C4-2B (cell line): ENCODE data around the gene PLCL2.

Source experiments
- H3K27ac ChIP-seq: fragments of 450-650 bp; 2 replicates; pipeline ENCODE4 v1.5.1; 2017
- ZFX ChIP-seq: fragments of 450-650 bp; IDR thresholded peaks from 2 replicates; pipeline ENCODE4 v1.6.1; 2017
- TF ChIP-seq, protein P1 (sequence below): fragments of 450-650 bp; conservative IDR thresholded peaks from 2 replicates; pipeline ENCODE4 v1.5.1; 2017; ENCODE audit warnings: mild to moderate bottlenecking

The PLCL2 gene

DNA sequence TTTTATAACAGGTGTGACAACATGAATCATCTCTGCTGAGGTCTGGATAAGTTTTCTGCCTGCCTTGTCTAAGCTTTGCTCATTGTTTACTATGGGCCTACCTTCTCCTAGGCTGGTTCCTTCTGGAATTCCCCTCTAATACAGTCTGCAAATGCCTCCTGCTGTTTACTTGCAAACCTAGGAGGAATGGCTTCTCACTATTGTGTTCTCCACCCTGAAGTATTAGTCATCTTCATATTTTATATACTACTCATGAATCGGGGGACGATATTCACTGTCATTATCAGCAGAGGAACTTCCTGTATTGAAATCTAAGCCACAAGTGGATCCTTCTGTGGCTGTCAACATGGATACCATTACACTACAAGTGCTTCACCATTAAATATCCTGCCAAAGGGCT, 154.8 kb downstream of the PLCL2 start:
- H3K27ac ChIP-seq = no peak overlapping the region

DNA sequence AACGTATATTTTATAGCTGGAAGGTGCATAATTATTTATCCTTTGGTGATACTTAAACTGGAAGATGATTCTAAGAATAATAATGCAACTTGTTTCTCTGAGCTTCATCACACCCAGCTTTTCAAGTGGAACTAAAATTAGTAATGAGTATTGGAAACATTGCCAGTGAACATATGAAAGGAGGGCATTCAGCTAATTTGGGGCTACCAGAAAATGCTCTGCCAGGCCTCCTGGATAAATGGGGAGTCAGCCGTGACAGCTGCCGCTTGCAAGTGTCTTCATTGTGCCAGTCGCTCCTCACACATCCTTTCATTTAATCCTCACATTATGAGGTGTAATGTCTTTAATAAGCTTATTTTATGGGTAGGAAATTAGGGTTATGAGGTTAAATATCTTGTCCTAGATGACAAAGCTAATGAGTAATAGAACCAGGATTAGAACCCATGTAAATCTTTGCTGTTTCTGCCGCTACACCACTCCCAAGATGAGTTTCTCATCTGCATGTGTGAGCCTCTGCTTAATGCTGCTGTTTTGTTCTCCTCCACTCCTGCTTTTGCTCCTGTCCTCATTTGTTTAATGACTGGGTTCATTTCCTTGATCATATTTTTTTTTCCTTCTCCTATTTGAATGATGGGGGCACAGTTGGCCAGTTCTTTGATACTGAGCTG, 155.7 kb downstream of the PLCL2 start:
- no peak overlapping the region for H3K27ac ChIP-seq
- TF ChIP-seq, protein P1, sequence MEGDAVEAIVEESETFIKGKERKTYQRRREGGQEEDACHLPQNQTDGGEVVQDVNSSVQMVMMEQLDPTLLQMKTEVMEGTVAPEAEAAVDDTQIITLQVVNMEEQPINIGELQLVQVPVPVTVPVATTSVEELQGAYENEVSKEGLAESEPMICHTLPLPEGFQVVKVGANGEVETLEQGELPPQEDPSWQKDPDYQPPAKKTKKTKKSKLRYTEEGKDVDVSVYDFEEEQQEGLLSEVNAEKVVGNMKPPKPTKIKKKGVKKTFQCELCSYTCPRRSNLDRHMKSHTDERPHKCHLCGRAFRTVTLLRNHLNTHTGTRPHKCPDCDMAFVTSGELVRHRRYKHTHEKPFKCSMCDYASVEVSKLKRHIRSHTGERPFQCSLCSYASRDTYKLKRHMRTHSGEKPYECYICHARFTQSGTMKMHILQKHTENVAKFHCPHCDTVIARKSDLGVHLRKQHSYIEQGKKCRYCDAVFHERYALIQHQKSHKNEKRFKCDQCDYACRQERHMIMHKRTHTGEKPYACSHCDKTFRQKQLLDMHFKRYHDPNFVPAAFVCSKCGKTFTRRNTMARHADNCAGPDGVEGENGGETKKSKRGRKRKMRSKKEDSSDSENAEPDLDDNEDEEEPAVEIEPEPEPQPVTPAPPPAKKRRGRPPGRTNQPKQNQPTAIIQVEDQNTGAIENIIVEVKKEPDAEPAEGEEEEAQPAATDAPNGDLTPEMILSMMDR = no peak
- no peak for TF ChIP-seq ZFX

More for the DNA sequence above, 154.8 kb downstream of the PLCL2 start:
- TF ChIP-seq, protein P1 = no peak
- TF ChIP-seq ZFX = no peak

DNA sequence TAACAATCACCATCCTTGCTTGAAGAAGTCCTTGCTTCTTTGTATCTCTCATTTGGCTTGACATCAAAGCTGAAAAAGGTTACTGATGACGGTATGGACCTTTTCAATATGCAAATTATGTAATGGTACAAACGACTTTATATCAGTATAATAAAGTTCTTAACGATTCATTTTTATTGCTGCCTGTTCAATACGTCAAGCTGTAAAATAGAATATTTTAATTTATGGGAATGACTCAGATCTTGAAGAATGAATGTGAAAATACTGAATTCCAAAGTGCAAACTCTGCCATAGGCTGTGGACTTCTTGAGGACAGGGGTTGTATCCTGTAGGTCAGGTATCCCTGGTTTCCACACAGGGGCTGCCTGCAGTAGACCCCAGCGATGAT, 156.2 kb downstream of the PLCL2 start:
- H3K27ac ChIP-seq = no peak overlapping the region
- TF ChIP-seq ZFX = no peak
- TF ChIP-seq, protein P1 = no peak

DNA sequence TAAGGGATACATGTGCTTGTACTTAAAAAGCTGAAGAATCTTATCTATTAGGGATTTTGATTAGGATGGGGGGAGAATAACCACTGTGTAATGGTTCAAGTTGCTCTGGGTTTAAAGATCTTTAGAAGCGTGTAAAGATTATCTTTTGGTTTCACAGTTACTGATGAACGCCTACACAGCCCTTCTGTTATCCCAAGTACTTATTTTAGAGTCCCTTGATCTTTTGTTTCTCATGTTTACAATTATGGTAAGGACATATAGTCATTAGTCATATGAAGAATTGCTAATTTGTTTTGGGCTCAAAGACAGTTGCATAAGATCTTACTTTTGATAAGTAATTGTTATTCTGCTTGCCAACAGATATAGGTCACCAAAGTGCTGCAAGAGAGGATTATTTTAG, 160.1 kb downstream of the PLCL2 start:
- TF ChIP-seq, protein P1 = no peak
- TF ChIP-seq ZFX = no peak
- H3K27ac ChIP-seq = no peak overlapping the region

DNA sequence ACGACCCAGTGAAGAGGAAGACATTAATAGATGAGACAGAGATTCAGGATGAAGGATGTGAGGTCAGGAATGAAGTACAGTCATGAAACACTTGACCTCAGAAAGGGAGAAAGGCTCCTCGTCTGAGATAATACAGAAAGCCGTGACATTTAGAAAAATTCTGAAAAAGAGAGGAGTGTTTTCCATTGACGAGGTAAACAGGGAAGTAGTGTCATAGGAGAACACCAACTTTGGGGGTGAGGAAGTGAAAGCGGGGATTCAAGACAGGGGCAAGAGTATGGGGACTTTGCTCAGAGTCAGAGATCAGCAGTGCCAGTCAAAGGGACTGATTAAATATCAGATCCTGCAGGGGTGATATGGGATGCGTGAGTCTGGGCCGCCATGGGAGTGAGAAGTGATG, 160.9 kb downstream of the PLCL2 start:
- no peak overlapping the region for H3K27ac ChIP-seq
- TF ChIP-seq ZFX = no peak
- TF ChIP-seq, protein P1 = no peak

DNA sequence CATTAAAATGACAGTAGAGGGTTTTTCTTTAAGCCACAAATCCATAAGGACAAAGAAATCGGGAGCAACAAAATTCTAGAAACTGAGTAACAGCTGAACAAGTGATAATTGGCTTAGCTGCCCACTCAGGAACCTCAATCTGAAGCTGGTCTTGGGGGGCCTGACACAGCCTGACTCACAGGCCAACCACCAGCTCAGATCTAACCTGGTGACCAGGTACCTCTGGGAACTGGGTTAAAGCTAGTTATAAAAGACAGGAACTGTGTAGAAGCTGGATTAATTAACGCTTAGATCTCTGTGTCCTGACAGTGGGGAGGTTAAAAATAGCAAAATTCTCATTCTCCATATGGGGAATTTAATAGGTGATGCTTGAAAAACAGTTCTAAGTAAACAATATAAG, 161.9 kb downstream of the PLCL2 start:
- no peak overlapping the region for H3K27ac ChIP-seq
- no peak for TF ChIP-seq ZFX
- TF ChIP-seq, protein P1 = no peak

DNA sequence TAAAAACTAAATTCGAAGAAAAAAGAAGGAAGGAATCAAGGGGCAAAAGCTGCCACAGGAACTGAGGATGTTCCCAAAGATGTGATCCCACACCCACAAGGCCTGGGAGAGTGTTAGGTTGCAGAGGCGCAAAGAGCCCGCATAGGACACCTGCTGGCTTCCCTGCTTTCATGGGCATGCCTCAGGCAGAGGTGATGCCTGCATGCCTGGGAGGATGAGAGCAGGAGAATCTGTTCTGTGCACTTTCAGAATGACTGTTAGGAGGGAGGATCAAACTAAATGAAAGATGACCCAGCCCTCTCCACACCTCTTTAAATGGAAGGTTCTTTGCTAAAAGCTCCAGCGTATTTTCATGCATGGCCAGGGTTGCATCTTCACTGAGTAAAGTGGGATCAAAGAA, 162.4 kb downstream of the PLCL2 start:
- TF ChIP-seq, protein P1 = no peak
- TF ChIP-seq ZFX = no peak
- no peak overlapping the region for H3K27ac ChIP-seq
